H1 (cell line): Measurements from ENCODE around the gene SPINT2.

ENCODE experiments used
- RAD21 ChIP-seq, 2 experiments: IDR thresholded peaks in 1 of 2; conservative IDR thresholded peaks in 1 of 2; 2 replicates each; pipeline ENCODE4 v1.6.1; 2011; ENCODE audit warnings: low read depth in 2 of 2, low read length in 2 of 2, improper control_type of control experiment in 1 of 2, inconsistent platforms in 1 of 2, mild to moderate bottlenecking in 1 of 2, moderate library complexity in 1 of 2
- TF ChIP-seq, protein P1 (sequence below), 3 experiments: IDR thresholded peaks; 1 replicate in 2 of 3; 2 replicates in 1 of 3; pipeline versions ENCODE4 v1.5.1 to v1.6.1; 2011; ENCODE audit warnings: low read length in 3 of 3, mild to moderate bottlenecking in 3 of 3, inconsistent platforms in 2 of 3, low read depth in 1 of 3, moderate library complexity in 1 of 3; ENCODE audit not compliant: insufficient read depth in 1 of 3; ENCODE audit errors: control extremely low read depth in 1 of 3

GRCh38 chr19:38250821-38251563, 13.4 kb upstream of the SPINT2 start:
- TF ChIP-seq, protein P1, sequence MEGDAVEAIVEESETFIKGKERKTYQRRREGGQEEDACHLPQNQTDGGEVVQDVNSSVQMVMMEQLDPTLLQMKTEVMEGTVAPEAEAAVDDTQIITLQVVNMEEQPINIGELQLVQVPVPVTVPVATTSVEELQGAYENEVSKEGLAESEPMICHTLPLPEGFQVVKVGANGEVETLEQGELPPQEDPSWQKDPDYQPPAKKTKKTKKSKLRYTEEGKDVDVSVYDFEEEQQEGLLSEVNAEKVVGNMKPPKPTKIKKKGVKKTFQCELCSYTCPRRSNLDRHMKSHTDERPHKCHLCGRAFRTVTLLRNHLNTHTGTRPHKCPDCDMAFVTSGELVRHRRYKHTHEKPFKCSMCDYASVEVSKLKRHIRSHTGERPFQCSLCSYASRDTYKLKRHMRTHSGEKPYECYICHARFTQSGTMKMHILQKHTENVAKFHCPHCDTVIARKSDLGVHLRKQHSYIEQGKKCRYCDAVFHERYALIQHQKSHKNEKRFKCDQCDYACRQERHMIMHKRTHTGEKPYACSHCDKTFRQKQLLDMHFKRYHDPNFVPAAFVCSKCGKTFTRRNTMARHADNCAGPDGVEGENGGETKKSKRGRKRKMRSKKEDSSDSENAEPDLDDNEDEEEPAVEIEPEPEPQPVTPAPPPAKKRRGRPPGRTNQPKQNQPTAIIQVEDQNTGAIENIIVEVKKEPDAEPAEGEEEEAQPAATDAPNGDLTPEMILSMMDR (IDR thresholded peaks at IDR 0.05; ENCODE audit: control extremely low read depth in 1 of 3, insufficient read depth in 1 of 3, low read depth in 1 of 3, low read length in 3 of 3), result no peak
- TF ChIP-seq RAD21 (IDR thresholded peaks at IDR 0.05 in 1 of 2, conservative IDR thresholded peaks at IDR 0.05 in 1 of 2; ENCODE audit: low read depth in 2 of 2, low read length in 2 of 2), result no peak
